Measurements from ENCODE around the gene UBA1.

The UBA1 gene

DNA sequence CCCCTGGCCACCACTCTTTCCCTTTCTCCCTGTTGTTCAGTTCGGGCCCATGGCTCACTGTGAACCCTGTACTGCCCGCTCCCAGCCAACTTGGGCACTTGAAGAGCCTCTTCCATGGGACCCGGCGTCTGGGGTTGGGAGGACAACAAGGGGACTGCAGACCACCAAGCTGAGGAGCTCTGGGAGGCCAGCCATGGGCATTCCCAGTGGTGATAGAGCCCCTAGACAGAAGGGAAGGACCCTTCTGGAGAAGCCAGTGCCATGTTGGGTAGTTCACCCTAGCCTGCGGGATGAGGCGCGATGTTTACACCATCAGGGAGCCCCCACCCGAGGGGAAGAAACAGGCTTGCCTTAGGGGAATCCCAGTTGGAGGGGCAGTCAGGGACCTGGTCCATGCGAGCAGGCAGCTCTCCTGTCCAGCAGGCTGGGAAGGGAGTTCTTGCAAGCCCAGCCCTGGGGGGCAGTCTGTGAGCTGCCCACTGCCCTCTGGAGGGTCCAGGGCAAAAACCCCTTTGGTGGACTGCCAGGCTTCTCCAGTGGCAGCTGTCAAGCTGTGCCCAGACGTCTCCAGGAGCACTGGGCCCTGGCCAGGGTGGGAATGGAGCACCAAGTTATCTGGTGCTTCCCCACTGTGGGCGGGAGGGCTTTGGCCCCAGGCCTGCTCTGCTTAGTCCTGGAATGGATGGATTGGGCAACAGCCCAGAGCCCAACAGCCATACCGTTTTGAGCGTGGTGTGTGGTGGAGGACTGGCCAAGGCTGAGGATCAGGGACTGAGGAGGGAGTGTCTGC is 23.7 kb upstream of the UBA1 start:
- DNase-seq (ENCODE audit: low read depth) = no peak

- DNase-seq (ENCODE audit: low read depth) = no peak
These were observed 22.6 kb upstream of the UBA1 start for GRCh38 chrX:47170861-47171692.

DNA sequence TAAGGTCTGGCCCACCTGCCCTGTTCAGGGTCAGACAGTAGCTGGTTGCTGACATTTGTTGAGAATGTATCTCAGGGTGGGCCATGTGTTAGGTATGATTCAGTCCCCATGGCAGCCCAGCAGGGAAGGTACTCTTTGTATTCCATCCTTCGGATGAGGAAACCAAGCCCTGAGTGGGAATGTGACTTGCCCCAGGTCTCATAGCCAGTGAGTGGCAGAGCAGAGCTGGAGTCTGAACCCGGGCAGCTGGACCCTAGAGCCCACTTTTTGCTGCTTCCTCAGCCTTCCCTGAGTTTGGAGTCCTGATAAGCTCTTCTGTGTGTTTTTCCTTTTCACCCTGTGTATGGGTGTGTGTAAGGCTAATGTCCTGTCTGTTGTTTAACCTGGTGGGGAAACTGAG is 21.6 kb upstream of the UBA1 start:
- no peak for DNase-seq (ENCODE audit: low read depth)

GRCh38 chrX:47172549-47172948 is 21.1 kb upstream of the UBA1 start:
- no peak for DNase-seq (ENCODE audit: low read depth)

DNA sequence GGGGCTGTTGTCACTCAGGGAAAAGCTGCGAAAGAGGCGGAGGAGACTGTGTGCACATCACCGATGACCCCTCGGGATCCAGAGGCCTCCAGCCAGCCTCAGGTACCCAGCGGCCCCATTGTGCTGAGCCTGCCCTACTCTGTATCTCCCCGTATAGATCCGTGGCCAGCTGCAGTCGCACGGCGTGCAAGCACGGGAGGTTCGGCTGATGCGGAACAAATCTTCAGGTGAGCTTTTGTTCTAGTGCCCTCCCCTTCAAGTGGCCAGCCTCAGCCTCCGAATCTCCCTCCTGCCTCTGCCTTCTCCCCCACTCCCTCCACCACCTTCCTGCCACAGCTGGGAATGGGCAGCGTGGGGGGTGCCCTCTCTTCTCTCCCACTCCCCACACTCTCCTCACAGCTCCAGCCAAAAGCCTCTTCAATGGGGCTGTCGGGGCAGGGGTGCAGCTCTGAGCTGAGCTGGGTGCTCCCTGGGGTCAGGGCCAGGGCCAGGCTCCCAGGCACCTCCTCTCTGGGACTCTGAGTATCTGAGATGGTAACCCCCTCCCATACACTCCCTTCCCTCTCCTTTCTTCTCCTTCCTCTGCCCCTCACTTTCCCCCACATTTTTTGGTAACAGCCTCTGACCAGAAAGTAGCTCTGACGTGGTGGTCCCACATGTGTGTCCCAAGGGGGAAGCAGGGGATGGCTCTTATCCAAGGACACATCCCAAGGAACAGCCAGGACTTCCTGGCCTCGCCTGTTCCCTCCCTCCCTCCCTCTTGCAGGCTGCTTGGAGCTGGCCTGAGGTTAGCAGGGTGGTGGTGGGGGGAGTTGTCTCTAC is 20.4 kb upstream of the UBA1 start:
- no peak for DNase-seq (ENCODE audit: low read depth)

- DNase-seq (ENCODE audit: low read depth) = no peak
These were observed 19.3 kb upstream of the UBA1 start for GRCh38 chrX:47174376-47174775.

GRCh38 chrX:47174846-47175587 is 18.6 kb upstream of the UBA1 start:
- DNase-seq (ENCODE audit: low read depth) = no peak

DNA sequence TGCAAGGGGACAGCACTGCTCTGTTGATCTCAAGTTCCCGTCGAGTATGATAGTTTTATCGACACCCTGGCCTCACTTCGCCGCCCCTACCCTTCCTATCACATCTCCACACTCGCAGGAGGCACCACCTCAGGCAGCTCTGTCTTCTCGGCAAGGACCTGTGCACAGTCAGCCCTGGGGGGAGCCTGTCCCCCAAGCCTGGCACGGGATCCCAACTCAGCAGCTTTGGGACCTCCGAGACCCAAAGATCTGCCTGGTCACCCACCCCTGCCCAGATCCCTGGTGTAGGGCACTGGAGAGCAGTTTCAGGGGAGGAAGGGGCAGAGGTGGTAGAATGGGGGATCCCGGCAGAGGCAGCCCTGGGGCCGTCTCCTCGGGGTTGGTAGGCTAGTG is 18.0 kb upstream of the UBA1 start:
- DNase-seq (ENCODE audit: low read depth) = no peak

DNA sequence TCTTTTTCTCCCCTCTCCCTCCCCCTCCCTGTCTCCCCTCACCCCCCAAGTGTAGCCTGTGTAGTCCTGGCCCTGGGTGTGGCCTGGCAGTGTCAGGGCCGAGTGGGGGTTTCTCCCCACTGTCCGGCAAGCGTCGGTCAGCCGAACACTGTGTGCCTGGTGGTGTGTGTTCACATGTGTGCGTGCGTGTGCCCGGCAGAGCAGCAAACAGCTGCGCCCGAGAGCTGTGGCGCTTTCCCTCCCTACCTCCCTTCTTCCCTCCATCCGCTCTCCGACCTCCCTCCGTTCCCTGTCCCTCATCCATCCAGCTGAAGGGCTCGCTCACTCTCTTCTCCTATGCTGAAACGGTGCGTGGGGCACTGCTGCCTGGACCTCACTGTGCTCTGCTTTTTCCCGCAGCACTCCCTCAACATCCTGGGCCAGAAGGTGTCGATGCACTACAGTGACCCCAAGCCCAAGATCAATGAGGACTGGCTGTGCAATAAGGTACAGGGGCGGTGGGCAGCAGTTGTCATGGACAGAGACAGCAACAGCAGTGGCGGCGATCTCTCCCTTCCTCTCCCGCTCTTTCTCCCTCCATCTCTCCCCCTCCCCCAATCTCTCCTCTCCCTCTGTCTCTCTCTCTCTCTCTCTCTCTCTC is 17.4 kb upstream of the UBA1 start:
- DNase-seq (ENCODE audit: low read depth) = no peak

DNA sequence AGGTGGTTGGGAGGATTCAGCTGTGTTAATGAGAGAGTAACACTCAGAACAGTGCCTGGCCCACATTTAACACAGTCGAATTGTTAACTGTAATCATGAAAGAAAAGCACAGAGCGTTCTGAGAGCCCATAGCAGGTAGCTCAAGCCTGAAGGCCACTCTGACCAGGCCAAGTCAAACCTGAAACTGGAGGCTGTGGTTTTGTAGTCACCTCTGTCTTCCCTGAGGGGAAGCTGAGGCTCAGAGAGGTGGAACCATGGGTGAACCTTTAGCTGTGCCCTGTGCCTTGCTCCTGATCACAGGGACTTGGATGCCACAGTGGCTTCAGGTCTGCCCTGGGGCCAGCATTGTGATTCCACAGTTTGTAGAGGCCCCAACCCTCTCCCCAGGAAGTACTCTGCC is 16.6 kb upstream of the UBA1 start:
- DNase-seq (ENCODE audit: low read depth) = no peak

DNA sequence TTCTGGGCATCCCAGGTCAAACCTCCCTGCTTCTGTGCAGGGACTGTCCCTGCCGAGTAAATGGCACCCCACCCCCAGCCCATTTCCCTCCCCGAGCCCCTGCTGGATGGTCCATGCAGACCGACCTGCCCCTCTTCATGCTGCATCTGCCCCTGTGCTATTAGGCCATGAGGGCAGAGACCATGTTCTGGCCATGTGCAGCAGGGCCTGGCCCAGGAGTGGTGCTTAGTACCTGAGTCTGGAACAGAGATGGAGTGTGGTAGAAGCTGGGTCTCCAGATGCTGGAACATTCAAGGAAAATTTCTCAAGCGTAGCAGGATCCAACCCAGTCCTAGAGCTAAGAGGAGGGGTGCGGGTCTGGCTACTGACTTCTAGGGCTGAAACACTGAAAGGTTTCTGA is 15.3 kb upstream of the UBA1 start:
- no peak for DNase-seq (ENCODE audit: low read depth)

DNA sequence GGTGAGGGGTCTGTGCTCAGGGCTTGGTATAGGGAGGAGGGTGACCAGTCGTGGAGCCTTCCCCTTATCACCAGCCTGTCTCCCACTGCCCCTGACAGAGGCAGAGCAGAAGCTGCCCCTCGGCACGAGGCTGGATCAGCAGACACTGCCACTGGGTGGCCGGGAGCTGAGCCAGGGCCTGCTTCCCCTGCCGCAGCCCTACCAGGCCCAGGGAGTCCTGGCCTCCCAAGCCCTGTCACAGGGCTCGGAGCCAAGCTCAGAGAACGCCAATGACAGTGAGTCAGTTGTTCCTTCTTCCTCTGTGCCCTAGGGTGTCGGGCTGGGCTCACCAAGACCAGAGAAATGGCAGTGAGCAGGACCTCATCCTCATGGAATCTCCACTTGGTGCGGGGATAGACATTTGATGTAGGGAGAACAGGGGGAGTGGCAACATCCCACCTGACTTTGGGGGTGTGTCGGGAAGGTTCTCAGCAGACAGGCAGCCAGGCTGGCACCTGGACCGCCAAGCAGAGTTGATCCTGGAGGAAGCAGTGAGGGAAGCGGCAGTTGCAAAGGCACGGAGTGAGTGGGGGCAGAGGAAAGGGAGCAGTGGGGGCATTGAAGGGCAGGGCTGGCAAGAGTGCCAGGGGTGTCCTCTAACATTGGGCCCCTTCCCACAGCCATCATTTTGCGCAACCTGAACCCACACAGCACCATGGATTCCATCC is 14.3 kb upstream of the UBA1 start:
- no peak for DNase-seq (ENCODE audit: low read depth)

- no peak for DNase-seq (ENCODE audit: low read depth)
These were observed 13.7 kb upstream of the UBA1 start for GRCh38 chrX:47179928-47180255.

DNA sequence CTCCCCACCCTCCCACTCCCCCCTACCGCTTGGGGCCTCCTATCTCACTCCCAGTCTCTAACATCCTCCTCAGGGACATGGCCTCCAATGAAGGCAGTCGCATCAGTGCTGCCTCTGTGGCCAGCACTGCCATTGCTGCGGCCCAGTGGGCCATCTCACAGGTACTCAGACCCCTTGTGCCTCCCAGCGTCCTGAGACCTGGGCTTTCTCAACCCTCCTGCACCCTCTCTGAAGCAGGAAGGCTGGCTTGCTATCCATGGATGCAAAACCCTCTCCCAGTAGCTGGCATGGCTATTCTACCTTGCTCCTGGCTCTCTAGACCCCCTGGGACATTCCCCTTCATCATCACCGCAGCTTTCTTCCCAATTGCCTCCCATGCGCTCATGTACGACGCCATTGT is 13.3 kb upstream of the UBA1 start:
- no peak for DNase-seq (ENCODE audit: low read depth)

DNA sequence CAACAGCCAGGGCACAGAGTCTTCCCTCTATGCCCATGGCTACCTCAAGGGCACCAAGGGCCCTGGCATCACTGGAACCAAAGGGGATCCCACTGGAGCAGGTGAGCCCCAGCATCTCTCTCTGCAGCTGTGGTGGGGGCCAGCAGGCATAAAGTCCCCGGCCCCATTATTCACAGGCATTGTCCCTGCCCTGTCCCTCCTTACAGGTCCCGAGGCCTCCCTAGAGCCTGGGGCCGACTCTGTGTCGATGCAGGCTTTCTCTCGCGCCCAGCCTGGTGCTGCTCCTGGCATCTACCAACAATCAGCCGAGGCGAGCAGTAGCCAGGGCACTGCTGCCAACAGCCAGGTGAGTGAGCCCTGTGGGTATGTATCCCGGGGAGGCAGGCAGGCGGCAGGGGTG is 12.3 kb upstream of the UBA1 start:
- DNase-seq (ENCODE audit: low read depth) = no peak

GRCh38 chrX:47182106-47182700 is 11.4 kb upstream of the UBA1 start:
- no peak for DNase-seq (ENCODE audit: low read depth)

GRCh38 chrX:47184486-47184885 is 9.1 kb upstream of the UBA1 start:
- no peak for DNase-seq (ENCODE audit: low read depth)

DNA sequence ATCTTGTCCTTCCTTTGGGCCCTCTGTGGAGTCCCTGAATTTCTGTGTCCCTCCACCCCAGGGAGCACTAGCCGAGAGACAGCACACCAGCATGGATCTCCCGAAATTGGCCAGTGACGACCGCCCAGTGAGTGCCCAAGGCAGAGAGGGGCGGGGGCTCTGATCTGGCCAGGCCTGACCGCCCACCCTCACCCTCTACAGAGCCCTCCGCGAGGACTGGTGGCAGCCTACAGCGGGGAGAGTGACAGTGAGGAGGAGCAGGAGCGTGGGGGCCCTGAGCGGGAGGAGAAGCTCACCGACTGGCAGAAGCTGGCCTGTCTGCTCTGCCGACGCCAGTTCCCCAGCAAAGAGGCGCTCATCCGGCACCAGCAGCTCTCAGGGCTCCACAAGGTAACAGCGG is 8.4 kb upstream of the UBA1 start:
- no peak for DNase-seq (ENCODE audit: low read depth)

- no peak for DNase-seq (ENCODE audit: low read depth)
These were observed 7.4 kb upstream of the UBA1 start for GRCh38 chrX:47186096-47186740.

DNA sequence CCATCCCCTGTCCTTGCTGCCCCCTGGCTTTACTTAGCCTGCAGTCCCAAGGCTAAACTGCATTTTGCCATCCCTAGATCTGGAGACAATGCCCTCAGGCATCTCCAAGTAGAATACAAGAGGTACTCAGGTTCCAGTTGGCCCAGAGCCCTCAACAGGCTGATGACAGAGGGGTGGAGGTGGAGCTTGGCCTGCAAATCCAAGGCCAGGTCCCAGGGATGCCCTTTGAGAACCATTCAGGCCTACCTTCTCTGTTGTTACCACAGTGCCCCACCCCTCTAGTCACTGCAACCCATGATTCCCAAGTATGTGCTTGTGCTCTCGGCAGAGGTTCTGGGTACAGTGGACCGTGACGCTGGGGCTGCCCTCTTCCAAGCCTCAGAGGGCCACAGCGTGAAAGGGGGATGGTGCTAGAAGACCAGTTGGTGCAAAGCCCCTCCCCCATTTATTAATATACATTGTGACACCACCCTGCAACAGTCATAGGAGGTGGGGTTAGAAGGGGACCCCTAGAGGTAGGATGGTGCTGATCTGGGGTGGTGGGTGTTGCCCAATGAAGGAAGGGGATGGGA is 6.4 kb upstream of the UBA1 start:
- no peak for DNase-seq (ENCODE audit: low read depth)

Data from activated T-helper 9 cell treated with anti-CD3 and anti-CD28 coated beads, Interleukin-2, amount 50 U/mL, for 16 hours (primary cell).